ENCODE results near the gene MYOG.

Gene MYOG

GRCh38 chr1:203045336-203045735 is 40.5 kb downstream of the MYOG start:
- no peak for DNase-seq

GRCh38 chr1:203044546-203045250 is 41.1 kb downstream of the MYOG start:
- no peak for DNase-seq

- no peak for DNase-seq
These were observed 41.8 kb downstream of the MYOG start for GRCh38 chr1:203043830-203044545.

DNA sequence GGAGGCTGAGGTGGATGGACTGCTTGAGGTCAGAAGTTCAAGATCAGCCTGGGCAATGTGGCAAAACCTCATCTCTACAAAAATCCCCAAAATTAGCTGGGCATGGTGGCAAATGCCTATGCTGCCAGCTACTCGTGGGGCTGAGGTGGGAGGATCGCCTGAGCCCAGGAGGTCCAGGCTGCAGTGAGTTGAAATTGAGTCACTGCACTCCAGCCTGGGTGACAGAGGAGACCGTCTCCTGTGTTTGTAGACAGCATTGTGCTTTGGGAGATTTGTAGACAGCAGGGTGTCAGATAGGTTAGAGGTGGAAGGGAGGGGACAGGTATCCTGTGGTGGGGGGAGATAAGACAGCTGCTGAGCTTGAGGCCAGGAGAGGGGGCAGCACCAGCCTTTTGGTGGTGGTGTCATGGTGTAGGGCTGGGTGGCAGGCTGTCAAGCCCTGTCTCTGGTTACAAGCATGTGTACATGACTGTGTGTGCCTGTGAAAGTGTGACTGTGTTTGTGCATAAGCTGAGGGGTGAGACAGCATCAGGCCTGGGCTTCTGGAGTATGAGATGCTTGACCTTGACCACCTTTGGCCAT is 44.4 kb downstream of the MYOG start:
- DNase-seq: no peak

DNA sequence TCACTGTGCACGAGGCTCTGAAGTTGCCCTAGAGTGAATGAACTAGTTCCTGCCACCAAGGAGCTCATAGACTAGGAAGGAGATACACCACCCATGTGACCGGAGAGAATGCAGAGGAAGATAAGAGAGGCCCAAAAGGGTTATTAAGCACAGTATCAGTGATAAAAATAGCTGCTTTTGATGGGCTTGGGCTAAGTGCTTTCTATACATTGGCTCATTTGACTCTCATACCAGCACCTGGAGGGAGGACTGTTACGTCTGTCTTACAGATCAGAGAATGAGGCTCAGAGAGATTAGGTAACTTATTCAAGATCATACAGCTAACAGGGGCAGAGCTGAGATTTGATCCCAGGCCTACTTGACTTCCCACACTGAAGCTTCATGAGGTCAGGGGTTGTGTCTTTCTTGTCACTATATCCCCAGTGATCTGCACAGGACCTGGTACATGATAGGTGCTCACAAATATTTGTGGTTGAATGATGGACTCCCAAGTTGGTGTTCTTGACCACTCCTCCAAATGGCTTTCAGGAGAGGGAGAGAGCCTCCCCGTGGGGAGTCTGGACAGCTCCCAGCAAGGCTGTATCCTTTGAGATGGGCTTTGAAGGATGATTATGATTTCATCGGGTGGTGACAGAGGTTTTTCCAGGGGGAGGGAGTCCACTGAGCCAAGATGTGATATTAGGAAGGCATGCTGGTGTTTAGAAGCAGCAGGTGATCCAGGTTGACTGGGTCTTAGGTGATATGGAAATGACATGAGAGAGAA is 45.1 kb downstream of the MYOG start:
- no peak for DNase-seq

DNA sequence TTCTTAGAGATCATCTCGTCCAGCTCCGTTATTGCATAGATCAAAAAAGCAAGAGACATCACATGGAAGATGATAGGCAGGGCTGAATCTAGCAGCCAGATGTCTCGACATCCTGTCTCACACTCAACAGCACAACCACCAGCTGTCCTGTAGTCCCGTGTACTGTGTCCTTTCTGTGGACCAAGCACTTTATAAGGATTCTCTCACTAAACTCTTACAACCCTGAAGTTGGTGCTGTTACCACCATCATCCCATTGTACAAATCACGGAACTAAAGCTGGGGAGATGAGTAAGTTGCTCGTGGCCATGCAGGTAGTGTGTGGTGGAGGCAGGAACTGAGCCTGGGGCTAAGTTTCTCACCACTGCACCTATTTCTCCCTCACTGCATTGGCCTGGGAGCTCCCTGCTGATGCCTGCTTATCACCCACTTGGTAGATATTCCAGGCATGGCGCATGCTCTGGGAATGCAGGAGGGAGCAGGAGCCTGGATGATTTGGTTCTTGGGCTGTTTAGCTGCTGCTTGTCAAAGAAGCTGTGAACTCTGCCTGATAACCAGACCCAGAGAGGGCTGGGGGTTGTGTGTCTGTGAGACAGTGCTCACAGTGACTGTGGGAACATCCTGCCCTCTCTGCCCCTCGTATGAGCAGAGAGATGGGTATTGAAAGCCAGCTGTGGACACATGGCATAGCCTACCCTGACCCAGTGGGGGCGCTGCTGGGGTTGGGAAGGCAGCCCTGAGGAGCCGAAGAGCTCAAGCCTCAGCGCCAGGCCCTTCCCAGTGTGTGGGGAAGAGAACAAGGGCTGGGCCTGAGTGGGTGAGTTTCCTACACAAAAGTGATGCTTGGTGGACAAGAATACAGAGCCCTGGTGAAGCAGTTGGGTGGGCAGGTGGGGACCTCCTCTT is 46.0 kb downstream of the MYOG start:
- DNase-seq: no peak

DNA sequence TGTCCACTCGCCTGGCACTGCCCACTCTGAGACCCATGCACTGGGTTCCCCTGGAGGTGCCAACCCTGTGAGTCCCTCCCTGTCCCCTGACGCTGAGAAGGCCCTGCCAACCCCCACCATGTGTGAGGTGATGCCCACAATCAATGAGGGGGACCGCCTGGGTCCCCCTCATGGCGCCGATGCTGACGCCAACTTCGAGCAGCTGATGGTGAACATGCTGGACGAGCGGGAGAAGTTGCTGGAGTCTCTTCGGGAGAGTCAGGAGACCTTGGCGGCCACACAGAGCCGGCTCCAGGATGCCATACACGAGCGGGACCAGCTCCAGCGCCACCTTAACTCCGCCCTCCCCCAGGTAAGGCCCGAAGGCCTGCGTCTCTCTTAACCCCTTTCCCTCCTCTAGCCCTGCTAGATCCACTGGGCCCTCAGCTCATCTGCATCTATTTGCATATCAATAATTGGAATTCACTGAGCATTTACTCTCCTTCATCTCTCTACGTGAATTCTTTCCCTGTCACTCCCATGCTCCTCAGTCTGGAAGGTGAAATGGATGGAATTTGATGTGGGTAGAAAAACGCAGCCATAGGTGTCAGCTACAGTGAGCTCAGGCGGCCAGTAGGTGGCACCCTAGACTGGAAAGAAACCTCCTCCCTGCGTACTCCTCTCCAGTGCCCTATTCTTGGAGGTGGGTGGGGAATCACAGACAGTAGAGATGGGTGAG is 46.8 kb downstream of the MYOG start:
- DNase-seq: peak; percentile 72

- no peak for DNase-seq
These were observed 47.5 kb downstream of the MYOG start for GRCh38 chr1:203038217-203038741.

GRCh38 chr1:203037509-203038190 is 48.2 kb downstream of the MYOG start:
- no peak for DNase-seq

GRCh38 chr1:203036537-203036936 is 49.3 kb downstream of the MYOG start:
- DNase-seq: no peak

GRCh38 chr1:203036135-203036534 is 49.7 kb downstream of the MYOG start:
- DNase-seq: no peak

GRCh38 chr1:203035111-203036000 is 50.5 kb downstream of the MYOG start:
- no peak for DNase-seq

- no peak for DNase-seq
These were observed 51.2 kb downstream of the MYOG start for GRCh38 chr1:203034422-203035110.

DNA sequence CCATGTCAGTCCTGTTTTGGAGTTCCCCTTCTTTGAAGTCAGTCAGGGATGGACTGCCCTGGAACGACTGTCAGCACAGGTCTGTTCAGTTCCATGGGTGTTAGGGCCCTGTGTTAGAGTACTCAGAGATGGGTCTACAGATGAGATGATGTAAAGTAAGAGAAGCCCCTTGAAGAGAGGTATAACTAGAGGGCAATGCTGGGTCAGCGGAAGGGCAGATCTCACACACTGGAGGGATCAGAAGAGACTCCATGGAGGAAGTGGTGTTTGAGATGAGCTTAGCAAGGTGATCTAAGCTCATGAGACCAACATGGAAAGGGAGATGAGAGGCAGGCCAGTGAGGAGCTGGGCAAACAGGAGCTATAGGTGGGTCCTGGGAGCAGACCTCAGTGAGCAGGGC is 51.9 kb downstream of the MYOG start:
- no peak for DNase-seq

- DNase-seq: no peak
These were observed 52.5 kb downstream of the MYOG start for GRCh38 chr1:203033287-203033686.

All from stimulated activated CD4-positive, alpha-beta T cell treated with anti-CD3 and anti-CD28 coated beads, Interleukin-4, amount 100 ng/mL, for 1 hour (primary cell).